Suppressor macrophage treated with lipopolysaccharide for 4 hours (primary cell): ENCODE data around the gene POLR1G.
A peak's percentile ranks its signal among the peaks of the same experiment; 100 is the strongest.

Experiments
- DNase-seq: peaks from one replicate; pipeline ENCODE4 v3.0.0-alpha.2; 2020

The POLR1G gene, protein sequence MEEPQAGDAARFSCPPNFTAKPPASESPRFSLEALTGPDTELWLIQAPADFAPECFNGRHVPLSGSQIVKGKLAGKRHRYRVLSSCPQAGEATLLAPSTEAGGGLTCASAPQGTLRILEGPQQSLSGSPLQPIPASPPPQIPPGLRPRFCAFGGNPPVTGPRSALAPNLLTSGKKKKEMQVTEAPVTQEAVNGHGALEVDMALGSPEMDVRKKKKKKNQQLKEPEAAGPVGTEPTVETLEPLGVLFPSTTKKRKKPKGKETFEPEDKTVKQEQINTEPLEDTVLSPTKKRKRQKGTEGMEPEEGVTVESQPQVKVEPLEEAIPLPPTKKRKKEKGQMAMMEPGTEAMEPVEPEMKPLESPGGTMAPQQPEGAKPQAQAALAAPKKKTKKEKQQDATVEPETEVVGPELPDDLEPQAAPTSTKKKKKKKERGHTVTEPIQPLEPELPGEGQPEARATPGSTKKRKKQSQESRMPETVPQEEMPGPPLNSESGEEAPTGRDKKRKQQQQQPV

DNA sequence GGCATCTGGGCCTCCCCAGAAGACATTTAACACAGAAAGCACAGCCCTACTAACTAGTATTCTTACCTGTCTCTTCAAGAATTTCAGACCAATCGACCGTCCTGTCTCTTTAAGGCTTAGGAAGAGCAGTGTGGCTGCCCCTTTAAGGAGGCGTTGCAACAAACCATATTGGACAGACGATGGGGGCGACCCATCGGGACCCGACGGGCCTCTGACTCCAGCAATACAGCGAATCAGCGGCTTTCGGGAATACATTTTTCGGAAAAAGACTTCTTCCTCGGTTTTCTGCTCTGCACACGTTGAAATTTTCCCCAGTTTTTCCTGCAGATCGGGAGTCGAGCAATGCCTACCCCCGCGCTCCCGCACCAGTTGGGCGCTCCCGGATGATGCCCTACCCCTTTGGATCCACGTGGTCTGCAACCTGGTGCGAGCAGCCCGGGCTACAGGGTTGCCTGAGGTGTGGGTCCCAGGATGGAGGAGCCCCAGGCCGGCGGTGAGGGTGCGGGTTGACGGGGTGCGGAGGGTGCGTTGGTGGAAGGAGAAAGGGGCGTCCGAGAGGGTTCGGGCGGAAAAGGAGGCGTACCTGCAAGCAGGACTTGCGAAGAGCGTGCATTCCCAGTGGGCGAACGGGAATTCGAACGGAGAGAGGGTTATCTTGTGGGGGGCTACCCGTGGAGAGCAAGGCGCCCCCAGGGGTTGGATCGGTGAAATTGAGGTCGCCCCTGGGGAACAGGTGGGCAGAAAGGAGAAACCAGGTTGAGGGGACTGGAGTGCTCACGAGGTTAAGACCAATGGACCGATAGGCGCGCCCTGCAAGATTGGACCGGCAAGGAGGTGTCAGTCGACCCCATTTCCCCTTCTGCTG lies at the start of gene POLR1G:
Gene POLR1G, plus strand, starts transcription at position 419 of the 865 bp plus-strand sequence. Its CDS starts 53 bp downstream, at position 472.
- DNase-seq, result peak; percentile 73

DNA sequence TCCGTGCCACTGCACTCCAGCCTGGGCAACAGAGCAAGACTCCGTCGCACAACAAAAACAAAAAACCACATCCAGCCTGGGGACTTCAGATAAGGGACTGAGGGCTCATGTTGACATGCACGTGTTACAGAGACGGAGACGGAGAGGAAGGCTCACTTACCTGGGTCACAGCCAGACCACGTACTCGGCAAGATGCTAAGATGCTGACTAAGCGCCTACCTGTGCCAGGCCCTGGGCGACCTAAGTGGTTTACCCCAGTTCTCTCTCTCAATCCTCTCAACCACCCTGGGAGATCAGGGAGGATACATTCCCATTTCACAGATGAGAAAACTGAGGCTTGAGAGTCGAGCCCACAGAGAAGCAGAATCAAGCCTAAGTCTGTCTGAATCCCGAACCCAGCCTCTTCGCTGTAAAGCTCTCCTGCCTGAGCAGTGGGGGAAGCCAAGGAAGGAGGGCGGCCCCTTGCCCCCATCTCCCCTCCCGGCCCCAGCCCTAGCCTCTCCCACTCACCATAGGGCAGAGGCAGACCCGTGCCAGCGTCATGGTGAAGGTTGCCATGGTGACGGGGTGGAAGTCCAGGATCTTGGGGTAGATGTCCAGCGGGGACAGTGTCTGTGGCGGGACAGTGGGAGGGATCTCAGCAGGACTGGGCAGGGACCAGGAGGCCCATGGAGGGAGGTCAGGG lies 49.5 kb upstream of the POLR1G start:
- DNase-seq, result no peak

DNA sequence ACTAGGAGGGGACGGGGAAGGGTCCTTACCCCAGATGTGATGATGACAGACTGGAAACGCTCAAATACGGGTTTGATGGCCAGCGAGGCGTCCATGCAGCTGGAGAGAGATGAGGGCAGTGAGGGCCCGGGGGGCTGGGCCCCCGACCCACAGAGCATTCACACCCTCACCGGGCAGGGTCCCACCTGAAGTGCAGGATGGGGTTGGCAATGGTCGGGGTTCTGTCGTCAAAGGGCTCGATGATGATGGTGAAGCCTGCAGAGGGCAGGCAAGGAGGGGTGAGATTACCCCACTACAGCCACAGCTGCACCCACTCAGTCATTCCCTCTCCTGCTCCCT lies 49.0 kb upstream of the POLR1G start:
- no peak for DNase-seq

DNA sequence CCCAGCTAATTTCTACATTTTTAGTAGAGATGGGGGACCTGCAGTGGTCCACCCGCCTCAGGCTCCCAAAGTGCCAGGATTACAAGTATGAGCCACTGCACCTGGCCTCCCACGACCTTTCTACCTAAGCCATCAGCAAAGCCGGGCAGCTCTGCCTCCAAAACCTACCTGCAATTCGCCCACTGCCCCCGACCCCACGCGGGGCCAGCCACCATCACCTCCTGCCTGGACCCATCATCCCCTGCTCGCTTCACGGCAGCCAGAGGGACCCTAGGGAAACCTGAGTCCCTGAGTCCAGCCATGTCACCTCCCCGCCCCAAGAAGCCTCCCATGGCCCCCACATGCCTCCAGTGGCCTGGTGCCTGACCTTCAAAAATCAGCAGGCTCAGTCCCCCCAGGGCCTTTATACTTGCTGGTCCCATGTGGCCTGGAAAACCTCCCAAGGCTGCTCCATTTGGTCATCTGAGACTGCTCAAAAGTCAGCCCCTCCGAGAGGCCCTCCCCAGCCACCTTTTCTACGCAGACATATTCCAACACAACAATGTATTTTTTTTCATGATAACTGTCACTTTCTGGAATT lies 48.1 kb upstream of the POLR1G start:
- DNase-seq, result no peak

DNA sequence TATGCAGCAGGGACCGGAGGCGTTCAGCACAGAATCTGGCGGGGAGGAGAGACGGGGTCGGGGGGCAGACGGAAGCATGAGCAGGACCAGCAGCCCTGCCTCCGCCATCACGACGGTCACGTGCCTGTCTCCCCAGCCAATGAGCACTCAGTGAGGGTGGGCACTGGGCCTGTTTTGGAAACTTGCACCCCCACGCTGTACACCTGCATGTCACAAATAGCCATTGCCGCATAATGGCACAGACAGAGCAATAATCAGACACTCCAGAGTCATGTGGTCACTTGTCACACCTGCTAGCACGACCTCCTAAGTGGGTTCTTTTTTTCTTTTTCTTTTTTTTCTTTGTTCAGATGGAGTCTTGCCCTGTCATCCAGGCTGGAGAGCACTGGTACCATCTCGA lies 44.8 kb upstream of the POLR1G start:
- DNase-seq, result no peak

DNA sequence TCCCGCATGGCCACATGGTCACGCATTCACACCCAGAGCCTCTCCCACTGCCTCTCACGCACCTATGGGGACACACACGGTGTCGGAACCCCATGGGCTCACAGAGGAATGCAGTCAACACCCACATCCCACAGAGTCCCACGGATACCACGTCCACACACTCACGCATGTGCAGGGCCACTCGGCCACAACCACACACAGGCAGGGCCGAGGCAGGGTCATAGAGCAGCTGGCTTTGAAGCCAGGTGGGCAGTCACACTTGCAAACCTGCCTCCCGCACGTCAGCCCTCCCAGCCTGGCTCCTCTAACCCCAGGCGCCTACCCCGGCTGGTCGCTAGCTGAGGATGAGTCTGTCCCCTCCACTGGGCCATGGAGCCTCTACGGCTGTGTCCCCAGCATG lies 44.2 kb upstream of the POLR1G start:
- no peak for DNase-seq

DNA sequence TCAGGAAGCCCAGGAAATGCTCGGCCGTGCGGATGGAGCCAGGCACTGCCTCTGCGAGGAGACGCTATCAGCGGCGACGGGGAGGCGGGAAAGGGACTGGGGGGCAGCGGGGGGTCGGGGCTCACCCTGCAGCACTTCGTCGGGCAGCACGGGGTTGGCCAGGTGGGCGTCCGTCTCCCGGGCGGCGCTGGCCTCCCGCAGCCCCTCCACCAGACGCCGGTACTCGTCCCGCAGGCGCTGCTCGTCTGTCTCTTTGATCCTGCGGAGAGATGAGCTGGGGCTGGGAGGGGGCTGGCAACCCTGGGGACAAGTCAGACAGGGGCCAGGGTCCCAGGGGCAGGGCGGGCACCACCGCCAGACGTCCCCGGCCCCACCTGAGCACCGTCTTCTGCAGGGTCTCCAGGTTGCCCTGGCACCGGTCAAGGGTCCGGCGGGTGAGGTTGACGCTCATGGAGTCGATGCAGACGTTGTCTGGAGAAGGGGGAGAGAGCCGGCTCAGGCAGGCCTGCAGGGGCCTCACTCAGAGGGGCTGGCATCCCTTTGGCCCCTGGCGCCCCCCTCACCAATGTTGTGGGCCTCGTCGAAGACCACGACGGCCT lies 42.5 kb upstream of the POLR1G start:
- DNase-seq, result no peak

DNA sequence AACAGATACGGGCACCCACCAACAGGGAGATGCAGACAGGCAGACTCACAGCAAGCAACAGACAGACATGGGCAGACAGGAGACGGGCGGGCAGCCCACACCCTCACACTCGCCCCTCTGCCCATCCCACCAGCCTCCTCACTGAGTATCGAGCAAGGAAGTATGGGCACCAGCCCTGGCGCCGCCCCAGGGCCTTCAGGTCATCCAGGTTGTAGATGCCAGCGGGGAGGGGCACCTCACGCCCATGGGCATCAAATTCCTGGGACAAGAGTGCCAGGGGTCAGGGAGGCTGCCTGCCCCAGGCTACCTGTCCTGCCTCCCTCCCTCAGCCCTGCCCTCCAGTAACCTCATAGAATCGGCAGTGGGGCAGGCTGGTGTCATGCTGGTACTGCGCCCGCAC lies 41.7 kb upstream of the POLR1G start:
- no peak for DNase-seq

DNA sequence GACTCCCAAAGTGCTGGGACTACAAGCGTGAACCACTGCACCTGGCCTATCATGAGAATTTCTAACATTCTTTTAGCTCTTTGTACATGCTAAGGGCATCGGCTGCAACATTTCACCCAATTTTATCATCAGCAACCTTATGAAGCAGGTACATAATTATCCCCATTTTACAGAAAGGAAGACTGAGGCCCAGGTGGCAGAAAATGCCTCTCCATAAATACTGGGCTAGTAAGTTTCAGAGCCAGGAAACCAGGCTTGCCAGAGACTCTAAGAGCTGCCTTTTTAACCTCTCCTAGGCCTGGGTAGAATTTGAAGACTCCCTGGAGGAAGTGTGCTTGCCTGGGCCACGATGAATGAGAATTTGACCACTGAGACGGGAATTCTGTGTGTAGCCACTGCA lies 38.3 kb upstream of the POLR1G start:
- DNase-seq, result no peak

DNA sequence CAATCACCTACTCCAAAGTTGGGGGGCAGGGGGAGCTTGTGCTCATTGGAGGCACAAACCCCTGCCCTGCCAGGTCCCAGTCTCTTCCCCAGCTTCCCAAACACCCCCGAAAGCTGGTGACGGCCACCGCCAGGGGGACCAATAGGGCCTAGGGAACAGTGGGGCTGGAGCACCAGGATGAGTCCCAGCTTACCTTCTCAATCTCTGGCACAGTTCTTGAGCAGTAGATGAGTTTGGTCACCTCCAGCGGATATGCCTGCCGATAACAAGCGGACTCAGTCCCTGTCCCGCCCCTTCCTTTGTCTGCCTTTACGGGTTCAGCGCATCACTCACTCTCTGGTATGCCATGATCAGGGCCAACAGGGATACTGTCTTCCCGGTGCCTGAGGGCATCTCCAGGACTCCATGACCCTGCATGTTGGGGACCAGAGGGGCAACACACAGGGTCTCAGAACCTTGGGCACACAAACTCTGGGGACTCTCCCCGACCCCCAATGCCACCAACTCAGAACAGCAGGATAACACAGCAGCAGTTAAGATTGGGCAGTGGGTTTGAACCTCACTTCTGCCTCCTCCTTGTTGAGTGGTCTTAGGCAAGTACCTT lies 37.6 kb upstream of the POLR1G start:
- no peak for DNase-seq

DNA sequence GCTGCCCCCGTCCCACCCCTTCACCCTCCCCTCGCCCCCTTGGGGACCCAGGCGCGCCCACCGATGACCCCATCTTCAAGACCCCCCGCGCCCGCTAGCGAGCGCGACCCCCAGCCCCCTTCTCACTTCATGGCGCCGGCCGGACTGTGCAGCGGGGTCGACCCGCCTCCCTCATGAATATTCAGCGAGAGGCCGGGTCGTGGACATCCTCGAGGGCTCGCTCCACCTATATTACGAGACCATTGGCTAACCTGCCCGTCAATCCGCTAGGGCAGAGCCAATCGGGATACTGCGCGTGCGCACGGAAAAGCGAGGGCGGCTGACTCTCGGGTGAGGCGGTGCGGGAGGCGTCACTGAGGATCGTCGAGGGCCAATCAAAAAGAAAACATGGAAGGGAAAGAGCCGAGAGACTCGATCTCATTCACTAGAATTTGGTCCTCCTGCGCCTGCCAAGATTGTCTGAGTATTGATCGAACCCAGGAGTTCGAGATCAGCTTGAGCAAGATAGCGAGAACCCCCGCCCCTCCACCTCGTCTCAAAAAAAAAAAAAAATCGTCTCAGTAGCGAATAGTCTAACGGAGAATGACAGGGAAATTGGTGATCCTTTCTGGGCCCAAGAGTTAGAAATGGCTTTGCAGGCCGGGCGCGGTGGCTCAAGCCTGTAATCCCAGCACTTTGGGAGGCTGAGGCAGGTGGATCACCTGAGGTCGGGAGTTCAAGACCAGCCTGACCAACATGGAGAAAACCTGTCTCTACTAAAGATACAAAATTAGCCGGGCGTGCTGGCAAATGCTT lies 35.8 kb upstream of the POLR1G start, which contains the start of gene ERCC2:
Gene ERCC2, minus strand, starts transcription at position 164 of the 795 bp plus-strand sequence. Its CDS starts 33 bp downstream, at position 131.
- peak; percentile 99 for DNase-seq

DNA sequence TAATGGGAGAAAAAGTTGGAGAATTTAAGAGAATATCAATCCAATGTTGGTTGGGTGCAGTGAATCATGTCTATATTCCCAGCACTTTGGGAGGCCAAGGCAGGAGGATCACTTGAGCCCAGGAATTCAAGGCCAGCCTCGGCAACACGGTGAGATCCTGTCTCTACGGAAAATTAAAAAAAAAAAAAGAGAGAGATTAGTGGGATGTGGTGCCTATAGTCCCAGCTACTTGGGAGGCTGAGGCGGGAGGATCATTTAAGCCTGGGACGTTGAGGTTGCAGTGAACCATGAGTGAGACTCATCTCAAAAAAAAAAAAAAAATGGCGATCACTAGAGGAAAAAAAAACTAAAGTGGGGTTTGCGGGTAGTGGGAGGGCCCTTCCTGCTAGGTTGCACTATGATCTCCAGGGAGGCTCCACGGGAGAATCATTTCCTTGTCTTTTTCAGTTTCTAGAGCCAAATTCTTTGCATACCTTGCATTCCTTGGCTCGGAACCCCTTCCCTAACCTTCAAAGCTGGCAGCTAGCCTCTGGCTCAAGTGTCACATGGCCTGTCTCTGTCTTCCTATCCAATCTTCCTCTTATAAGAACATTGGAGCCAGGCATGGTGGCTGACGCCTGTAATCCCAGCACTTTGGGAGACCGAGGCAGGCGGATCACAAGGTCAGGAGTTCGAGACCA lies 30.3 kb upstream of the POLR1G start:
- DNase-seq, result no peak

DNA sequence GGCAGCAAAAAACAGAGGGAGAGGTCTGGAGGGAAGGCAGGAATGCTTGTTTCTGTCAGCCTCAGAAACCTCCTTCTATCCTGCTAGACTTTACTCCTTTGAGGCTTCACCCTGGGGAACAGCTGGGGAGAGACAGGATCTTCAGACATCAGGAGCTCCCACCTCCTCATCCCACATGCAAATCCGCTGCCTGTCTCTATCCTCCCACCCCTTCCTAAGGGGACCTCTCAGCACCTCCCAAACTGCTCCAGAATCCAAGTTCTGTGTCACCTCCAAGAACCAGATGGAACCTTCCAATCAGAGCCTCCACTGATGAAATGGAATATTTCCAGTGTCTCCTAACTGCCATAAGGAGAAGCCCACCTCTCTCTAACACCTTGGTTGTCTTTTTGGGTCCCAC lies 26.3 kb upstream of the POLR1G start:
- no peak for DNase-seq

DNA sequence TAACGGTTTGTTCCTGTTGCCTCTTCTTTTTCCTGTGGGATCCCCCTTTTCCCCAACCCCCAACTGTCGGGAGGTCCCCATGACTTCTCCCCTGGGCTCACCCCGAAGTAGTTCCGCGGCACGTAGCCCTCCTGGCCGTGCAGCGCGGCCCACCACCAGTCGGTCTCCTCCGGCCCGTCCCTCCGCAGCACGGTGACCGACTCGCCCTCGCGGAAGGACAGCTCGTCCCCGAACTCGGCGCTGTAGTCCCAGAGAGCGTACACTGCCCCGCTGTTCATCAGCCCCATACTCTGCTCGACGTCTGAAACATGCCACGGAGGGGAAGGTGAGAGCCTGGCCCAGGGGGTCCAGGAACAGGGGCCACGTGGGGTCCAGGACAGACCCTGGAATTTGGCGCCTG lies 24.0 kb upstream of the POLR1G start:
- DNase-seq, result no peak

DNA sequence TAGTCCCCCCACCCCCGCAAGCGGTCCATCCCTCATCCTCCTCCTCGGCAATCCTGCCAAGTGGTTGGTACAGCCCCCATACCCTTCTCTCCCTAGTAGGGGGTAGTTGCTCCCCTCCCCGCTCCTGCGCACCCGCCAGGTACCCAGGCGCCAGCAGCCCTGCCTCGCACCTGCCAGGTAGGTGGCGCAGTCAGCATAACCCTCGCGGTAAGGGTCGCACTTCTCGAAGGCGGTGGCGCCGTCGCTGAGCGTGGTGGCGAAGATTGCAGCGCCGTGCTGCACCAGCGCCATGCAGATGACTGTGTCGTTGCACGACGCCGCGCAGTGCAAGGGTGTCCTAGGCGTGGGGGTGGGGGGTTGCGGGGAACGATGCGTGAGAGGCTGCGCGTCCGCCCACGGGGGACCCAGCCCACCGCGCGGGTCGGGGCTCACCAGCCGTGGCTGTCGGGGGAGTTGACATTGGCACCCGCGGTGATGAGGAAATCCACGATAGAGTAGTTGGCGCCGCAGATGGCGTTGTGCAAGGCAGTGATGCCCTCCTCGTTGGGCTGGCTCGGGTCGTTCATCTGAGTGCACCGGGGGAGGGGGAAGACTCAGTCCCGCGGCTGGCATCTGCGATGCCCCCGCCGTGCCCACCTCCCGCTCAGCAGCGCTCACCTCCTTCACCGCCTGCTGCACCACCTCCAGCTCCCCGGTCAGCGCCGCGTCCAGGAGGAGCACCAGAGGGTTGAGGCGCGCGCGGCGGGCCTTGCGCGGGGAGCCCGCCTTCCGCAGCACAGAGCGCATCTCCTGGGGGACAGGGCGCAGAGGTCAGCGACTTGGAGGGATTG lies 20.8 kb upstream of the POLR1G start:
- DNase-seq, result no peak

DNA sequence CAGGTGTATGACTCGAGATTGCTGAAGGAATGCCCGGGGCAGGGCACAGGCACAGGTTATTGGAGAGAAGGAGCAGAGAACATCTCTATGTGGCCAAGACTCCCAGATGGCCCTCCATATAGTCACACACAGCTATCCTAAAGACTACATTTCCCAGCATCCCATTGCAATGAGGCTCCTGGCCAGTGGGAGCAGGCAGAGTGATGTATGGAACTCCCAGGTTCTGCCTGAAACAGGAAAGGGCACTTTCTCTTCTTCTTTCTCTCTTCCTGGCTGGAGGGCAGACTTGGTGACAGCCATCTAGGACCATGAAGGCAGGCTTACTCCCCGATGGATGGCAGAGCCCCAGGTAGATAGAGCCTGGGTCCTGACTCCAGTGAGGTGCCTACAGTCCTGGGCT lies 15.1 kb upstream of the POLR1G start:
- DNase-seq, result peak; percentile 41

DNA sequence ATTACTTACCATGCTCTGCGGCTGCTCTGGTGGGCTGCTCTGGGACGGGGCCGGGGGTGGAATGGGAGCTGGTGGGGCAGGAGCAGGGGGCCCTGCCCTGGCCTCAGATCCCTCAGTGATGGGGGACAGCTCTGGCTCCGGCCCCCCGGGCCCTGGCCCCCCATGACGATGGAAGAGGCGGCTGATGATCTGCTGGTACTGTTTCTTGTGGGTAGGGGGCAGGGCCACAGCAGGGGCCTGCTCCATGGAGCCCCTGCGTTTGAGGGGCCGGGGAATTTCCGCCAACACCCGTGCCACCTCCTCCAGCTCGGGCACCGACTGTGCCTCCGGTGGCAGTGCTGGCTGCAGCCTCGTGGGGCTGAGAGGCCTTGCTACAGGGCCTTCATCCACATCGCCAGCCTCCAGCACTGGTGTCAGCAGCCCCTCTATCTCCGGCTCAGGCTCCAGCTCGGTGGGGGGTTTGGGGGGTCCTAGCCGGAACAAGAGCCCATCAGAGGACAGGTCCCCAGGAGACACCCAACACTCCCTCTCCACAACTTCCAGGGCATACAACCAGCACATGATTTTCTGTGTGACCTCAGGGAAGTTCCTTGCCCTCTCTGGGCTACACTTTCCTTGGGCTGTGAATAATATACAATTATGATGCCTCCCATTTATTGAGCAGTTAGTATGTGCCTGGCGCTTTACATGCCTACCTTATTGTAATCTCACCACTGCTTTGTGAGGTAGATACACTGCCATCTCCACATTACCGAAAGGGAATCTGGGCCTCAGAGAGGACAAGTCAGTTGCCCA lies 14.4 kb upstream of the POLR1G start:
- no peak for DNase-seq

DNA sequence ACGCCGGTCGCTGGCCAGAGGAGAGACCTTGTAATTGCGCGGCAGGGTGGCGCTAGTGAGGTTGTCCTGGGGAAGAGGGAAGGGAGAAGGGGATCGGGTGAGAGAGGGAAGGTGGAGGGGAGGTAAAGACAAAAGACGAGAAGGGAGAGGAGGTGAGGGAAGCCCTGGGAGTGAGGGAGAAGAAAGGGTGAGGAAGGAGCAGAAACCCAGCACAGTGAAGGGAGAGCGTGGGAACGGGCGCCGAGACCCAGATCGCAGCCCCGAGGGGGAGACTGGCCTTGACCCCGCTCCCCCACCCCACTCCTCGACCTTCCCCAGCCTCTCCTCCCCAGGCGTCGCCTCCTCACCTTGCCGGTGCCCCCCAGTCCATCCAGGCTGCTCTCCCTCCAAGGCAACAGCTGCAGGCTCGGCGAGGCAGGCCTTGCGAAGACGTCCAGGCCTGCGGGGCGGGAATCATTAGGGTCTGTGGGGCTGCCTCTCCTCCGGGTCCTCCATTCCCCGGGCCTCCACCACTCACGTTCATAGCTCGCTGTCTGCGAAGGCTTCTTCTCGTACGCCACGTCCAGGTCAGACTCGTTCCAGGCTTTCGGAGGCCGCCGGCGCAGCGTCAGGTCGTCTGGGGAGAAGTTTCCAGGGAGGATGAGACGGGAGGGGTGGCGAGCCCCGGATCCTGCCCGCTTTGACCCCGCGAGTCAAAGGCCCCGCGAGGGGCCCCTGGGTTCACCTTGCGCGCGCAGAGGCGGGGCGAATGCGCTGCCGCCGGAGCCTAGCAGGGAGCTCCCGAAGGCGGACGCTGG lies 10.4 kb upstream of the POLR1G start:
- DNase-seq, result no peak
